HuH-7.5 (cell line): ENCODE measurements around the gene SUN1.
"Not testable (repeated sequence)": the region's sequence is repeated elsewhere in the genome, so short reads cannot be mapped to it uniquely, and the experiment has no call there.

Experiments
- DNase-seq: peaks from one replicate; pipeline ENCODE4 v3.0.0; 2011; ENCODE audit warnings: low spot score

Gene SUN1

GRCh38 chr7:832167-832967 lies at the start of gene SUN1:
Gene SUN1, plus strand, starts transcription at chr7:832476. Its CDS starts 49 bp downstream, at chr7:832525.
- no peak for DNase-seq

GRCh38 chr7:782718-783449 lies 49.4 kb upstream of the SUN1 start:
- no peak for DNase-seq

GRCh38 chr7:783556-784490 lies 48.5 kb upstream of the SUN1 start:
- no peak for DNase-seq

- DNase-seq: no peak
Observed at GRCh38 chr7:784971-785370, 47.3 kb upstream of the SUN1 start.

- DNase-seq: no peak
Observed at GRCh38 chr7:785416-785815, 46.9 kb upstream of the SUN1 start.

- DNase-seq: peak; percentile 96
Observed at GRCh38 chr7:786472-787255, 45.6 kb upstream of the SUN1 start.

- DNase-seq: no peak
Observed at GRCh38 chr7:787332-788240, 44.7 kb upstream of the SUN1 start.

GRCh38 chr7:791519-791918 lies 40.8 kb upstream of the SUN1 start:
- DNase-seq: no peak

- no peak for DNase-seq
Observed at GRCh38 chr7:794207-794606, 38.1 kb upstream of the SUN1 start.

- DNase-seq: no peak
Observed at GRCh38 chr7:794671-795329, 37.5 kb upstream of the SUN1 start.

GRCh38 chr7:796434-797169 lies 35.7 kb upstream of the SUN1 start:
- not testable (repeated sequence) for DNase-seq

GRCh38 chr7:798921-799470 lies 33.3 kb upstream of the SUN1 start:
- DNase-seq: no peak

GRCh38 chr7:800692-801091 lies 31.6 kb upstream of the SUN1 start:
- DNase-seq: no peak

GRCh38 chr7:801351-801750 lies 30.9 kb upstream of the SUN1 start:
- DNase-seq: not testable (repeated sequence)

- DNase-seq: no peak
Observed at GRCh38 chr7:801940-802381, 30.3 kb upstream of the SUN1 start.

- DNase-seq: no peak
Observed at GRCh38 chr7:802500-803242, 29.6 kb upstream of the SUN1 start.

GRCh38 chr7:803243-803635 lies 29.0 kb upstream of the SUN1 start:
- no peak for DNase-seq

GRCh38 chr7:803796-804195 lies 28.5 kb upstream of the SUN1 start:
- not testable (repeated sequence) for DNase-seq
